ENCODE measurements around the gene STX11. TPM values are rescaled to one million over a fixed set of nuclear protein-coding genes. Genes with fewer than 3 reads are reported as not detected.

The STX11 gene
- total and polyA plus RNA-seq, 2 of the 13 experiments (the other 11 are each of a cell fraction or from before 2014, with no cell fraction given) = 0.03 TPM; not detected in 1

DNA sequence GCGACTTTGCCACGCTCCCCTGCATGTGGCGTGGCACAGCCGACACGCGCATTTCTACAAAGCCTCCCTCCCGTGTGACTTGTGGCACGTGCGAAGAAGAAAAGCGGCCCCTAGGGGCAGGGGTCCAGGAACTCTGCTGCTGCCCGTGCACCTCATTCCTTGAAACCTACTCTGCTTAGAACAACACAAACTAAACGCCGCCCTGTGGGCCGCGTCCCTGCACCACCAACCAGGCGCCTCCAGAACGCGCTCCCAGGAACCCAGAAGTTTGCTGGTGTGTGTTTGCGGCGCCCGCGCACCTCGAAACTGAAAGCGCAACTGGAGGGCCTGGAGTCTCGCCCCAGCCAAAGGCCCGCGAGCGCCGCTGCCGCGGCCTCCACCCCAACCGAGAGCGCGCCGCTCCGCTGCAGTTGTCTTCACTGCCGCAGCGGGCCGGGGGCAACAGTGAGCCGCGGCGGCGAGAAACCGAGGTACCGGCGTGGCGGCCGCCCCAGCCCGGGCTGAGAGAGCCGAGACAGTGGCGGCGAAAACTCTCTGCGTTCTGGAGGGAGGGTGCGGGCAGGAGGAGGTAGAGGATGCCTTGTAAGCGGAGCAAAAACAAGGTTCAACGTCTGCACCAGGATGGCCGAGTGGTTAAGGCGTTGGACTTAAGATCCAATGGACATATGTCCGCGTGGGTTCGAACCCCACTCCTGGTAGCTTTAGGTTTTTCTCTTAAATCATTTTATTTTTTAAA is 65.8 kb downstream of the STX11 start (continued):
- TF ChIP-seq, protein P1, sequence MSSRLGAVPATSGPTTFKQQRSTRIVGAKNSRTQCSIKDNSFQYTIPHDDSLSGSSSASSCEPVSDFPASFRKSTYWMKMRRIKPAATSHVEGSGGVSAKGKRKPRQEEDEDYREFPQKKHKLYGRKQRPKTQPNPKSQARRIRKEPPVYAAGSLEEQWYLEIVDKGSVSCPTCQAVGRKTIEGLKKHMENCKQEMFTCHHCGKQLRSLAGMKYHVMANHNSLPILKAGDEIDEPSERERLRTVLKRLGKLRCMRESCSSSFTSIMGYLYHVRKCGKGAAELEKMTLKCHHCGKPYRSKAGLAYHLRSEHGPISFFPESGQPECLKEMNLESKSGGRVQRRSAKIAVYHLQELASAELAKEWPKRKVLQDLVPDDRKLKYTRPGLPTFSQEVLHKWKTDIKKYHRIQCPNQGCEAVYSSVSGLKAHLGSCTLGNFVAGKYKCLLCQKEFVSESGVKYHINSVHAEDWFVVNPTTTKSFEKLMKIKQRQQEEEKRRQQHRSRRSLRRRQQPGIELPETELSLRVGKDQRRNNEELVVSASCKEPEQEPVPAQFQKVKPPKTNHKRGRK (CRISPR knock-in tag; IDR thresholded peaks at IDR 0.05) = no peak
- TF ChIP-seq ZNF644 (CRISPR knock-in tag; IDR thresholded peaks at IDR 0.05; ENCODE audit: low read depth) (no peak; the same call in 1 of the 2 replicates), ZNF660 (CRISPR knock-in tag; IDR thresholded peaks at IDR 0.05; ENCODE audit: borderline replicate concordance, low read depth) (no peak; the same call in 1 of the 2 replicates), ZNF816 (CRISPR knock-in tag; IDR thresholded peaks at IDR 0.05; ENCODE audit: borderline replicate concordance) (0 out of 2 replicates have a peak, but pooled peaks have one; percentile 85), RAD51 (IDR thresholded peaks at IDR 0.05; ENCODE audit: borderline replicate concordance) (no peak), SRSF4 (IDR thresholded peaks at IDR 0.05; ENCODE audit: low read depth, low read length, poor library complexity, severe bottlenecking) (no peak), CREM (IDR thresholded peaks at IDR 0.05) (peak; percentile 25; the same call in 1 of the 2 replicates), CREM (CRISPR knock-in tag; IDR thresholded peaks at IDR 0.05) (no peak; the same call in 1 of the 2 replicates), HNF4A (CRISPR knock-in tag; IDR thresholded peaks at IDR 0.05) (peak; percentile 48), ZNF121 (CRISPR knock-in tag; IDR thresholded peaks at IDR 0.05) (peak; percentile 64; the same call in 1 of the 2 replicates)
- TF ChIP-seq, protein P2, sequence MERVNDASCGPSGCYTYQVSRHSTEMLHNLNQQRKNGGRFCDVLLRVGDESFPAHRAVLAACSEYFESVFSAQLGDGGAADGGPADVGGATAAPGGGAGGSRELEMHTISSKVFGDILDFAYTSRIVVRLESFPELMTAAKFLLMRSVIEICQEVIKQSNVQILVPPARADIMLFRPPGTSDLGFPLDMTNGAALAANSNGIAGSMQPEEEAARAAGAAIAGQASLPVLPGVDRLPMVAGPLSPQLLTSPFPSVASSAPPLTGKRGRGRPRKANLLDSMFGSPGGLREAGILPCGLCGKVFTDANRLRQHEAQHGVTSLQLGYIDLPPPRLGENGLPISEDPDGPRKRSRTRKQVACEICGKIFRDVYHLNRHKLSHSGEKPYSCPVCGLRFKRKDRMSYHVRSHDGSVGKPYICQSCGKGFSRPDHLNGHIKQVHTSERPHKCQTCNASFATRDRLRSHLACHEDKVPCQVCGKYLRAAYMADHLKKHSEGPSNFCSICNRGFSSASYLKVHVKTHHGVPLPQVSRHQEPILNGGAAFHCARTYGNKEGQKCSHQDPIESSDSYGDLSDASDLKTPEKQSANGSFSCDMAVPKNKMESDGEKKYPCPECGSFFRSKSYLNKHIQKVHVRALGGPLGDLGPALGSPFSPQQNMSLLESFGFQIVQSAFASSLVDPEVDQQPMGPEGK (CRISPR knock-in tag; IDR thresholded peaks at IDR 0.05) = peak; percentile 71

All from HepG2 (cell line).